Measurements from ENCODE around the gene MARCHF10. TPM values are rescaled to one million over a fixed set of nuclear protein-coding genes. Genes with fewer than 3 reads are reported as not detected.
"Not testable (repeated sequence)": the region's sequence is repeated elsewhere in the genome, so short reads cannot be mapped to it uniquely, and the experiment has no call there.

Gene MARCHF10, protein sequence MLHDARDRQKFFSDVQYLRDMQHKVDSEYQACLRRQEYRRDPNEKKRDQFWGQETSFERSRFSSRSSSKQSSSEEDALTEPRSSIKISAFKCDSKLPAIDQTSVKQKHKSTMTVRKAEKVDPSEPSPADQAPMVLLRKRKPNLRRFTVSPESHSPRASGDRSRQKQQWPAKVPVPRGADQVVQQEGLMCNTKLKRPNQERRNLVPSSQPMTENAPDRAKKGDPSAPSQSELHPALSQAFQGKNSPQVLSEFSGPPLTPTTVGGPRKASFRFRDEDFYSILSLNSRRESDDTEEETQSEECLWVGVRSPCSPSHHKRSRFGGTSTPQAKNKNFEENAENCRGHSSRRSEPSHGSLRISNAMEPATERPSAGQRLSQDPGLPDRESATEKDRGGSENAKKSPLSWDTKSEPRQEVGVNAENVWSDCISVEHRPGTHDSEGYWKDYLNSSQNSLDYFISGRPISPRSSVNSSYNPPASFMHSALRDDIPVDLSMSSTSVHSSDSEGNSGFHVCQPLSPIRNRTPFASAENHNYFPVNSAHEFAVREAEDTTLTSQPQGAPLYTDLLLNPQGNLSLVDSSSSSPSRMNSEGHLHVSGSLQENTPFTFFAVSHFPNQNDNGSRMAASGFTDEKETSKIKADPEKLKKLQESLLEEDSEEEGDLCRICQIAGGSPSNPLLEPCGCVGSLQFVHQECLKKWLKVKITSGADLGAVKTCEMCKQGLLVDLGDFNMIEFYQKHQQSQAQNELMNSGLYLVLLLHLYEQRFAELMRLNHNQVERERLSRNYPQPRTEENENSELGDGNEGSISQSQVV
- total RNA-seq (0.14 TPM), polyA plus RNA-seq (1.1 TPM)
- long read RNA-seq, donor 1: 0 reads
- long read RNA-seq, donor 2: 0 reads
- long read RNA-seq, donor 3: 0 reads
- long read RNA-seq, donor 4: 0 reads
- long read RNA-seq, donor 5: 0 reads
- long read RNA-seq, donor 6: 0 reads
- long read RNA-seq, donor 7: 0 reads
- long read RNA-seq, donor 8: 0 reads
- long read RNA-seq, donor 9: 0 reads
- long read RNA-seq, donor 10: 0 reads

GRCh38 chr17:62807812-62808575 lies at the start of gene MARCHF10:
Gene MARCHF10, minus strand, starts transcription at chr17:62808314. Its CDS starts 6,579 bp downstream, at chr17:62801735.
- no peaks in the 10 kb centered on the region for H3K9me3 ChIP-seq (ENCODE audit: control insufficient read depth in 2 of 2, insufficient read depth in 1 of 2, low read length in 1 of 2)
- H3K4me3 ChIP-seq (ENCODE audit: low read length in 2 of 2): peak within 1 kb of the TSS in 1 of 2 donors; percentile 21
- H3K36me3 ChIP-seq (ENCODE audit: control insufficient read depth in 2 of 2, insufficient read depth in 2 of 2, low read length in 1 of 2): no peaks in the 10 kb centered on the region
- H3K27me3 ChIP-seq (ENCODE audit: control insufficient read depth in 2 of 2, insufficient read depth in 1 of 2, low read length in 1 of 2): peaks cover 0 to 5% of the 10 kb centered on the region in 2 donors
- peak in 8 of 9 donors; percentile 52 to 90 (median 78) for DNase-seq (ENCODE audit: low read depth in 6 of 9, low spot score in 9 of 9)
- H3K4me1 ChIP-seq (ENCODE audit: control insufficient read depth in 2 of 2, insufficient read depth in 2 of 2, low read length in 2 of 2): peaks cover 9 to 12% of the 10 kb centered on the region in 2 donors
- WGBS: 8% methylated on average over 57 of the region's 57 CpGs
- no peak within 1 kb of the TSS for H3K27ac ChIP-seq (ENCODE audit: low read depth in 1 of 2, low read length in 1 of 2)

GRCh38 chr17:62857526-62857925 lies 49.4 kb upstream of the MARCHF10 start:
- 95% methylated on average over 6 of the region's 6 CpGs for WGBS

GRCh38 chr17:62856594-62856993 lies 48.5 kb upstream of the MARCHF10 start:
- WGBS: 96% methylated on average over 3 of the region's 3 CpGs
- Histone ChIP-seq H3K36me3 (ENCODE audit: control insufficient read depth in 2 of 2, insufficient read depth in 2 of 2, low read length in 1 of 2) (no peaks in the 10 kb centered on the region), H3K27ac (ENCODE audit: low read depth in 1 of 2, low read length in 1 of 2) (no peak overlapping the region), H3K27me3 (ENCODE audit: control insufficient read depth in 2 of 2, insufficient read depth in 1 of 2, low read length in 1 of 2) (no peaks in the 10 kb centered on the region), H3K4me1 (ENCODE audit: control insufficient read depth in 2 of 2, insufficient read depth in 2 of 2, low read length in 2 of 2) (no peaks in the 10 kb centered on the region), H3K9me3 (ENCODE audit: control insufficient read depth in 2 of 2, insufficient read depth in 1 of 2, low read length in 1 of 2) (no peaks in the 10 kb centered on the region), H3K4me3 (ENCODE audit: low read length in 2 of 2) (no peak overlapping the region)
- no peak for DNase-seq (ENCODE audit: low read depth in 6 of 9, low spot score in 9 of 9)

More at GRCh38 chr17:62857526-62857925, 49.4 kb upstream of the MARCHF10 start:
- H3K27ac ChIP-seq (ENCODE audit: low read depth in 1 of 2, low read length in 1 of 2): no peak overlapping the region
- no peaks in the 10 kb centered on the region for H3K9me3 ChIP-seq (ENCODE audit: control insufficient read depth in 2 of 2, insufficient read depth in 1 of 2, low read length in 1 of 2)
- no peaks in the 10 kb centered on the region for H3K36me3 ChIP-seq (ENCODE audit: control insufficient read depth in 2 of 2, insufficient read depth in 2 of 2, low read length in 1 of 2)
- no peak overlapping the region for H3K4me3 ChIP-seq (ENCODE audit: low read length in 2 of 2)
- H3K27me3 ChIP-seq (ENCODE audit: control insufficient read depth in 2 of 2, insufficient read depth in 1 of 2, low read length in 1 of 2): no peaks in the 10 kb centered on the region
- DNase-seq (ENCODE audit: low read depth in 6 of 9, low spot score in 9 of 9): no peak
- no peaks in the 10 kb centered on the region for H3K4me1 ChIP-seq (ENCODE audit: control insufficient read depth in 2 of 2, insufficient read depth in 2 of 2, low read length in 2 of 2)

- Histone ChIP-seq H3K4me3 (ENCODE audit: low read length in 2 of 2) (no peak overlapping the region), H3K27ac (ENCODE audit: low read depth in 1 of 2, low read length in 1 of 2) (no peak overlapping the region), H3K27me3 (ENCODE audit: control insufficient read depth in 2 of 2, insufficient read depth in 1 of 2, low read length in 1 of 2) (no peaks in the 10 kb centered on the region), H3K36me3 (ENCODE audit: control insufficient read depth in 2 of 2, insufficient read depth in 2 of 2, low read length in 1 of 2) (no peaks in the 10 kb centered on the region), H3K4me1 (ENCODE audit: control insufficient read depth in 2 of 2, insufficient read depth in 2 of 2, low read length in 2 of 2) (no peaks in the 10 kb centered on the region), H3K9me3 (ENCODE audit: control insufficient read depth in 2 of 2, insufficient read depth in 1 of 2, low read length in 1 of 2) (no peaks in the 10 kb centered on the region)
- no peak for DNase-seq (ENCODE audit: low read depth in 6 of 9, low spot score in 9 of 9)
- 79% methylated on average over 5 of the region's 5 CpGs for WGBS
Measured at GRCh38 chr17:62855156-62855555, 47.0 kb upstream of the MARCHF10 start.

GRCh38 chr17:62854098-62854680 lies 46.1 kb upstream of the MARCHF10 start:
- Histone ChIP-seq H3K36me3 (ENCODE audit: control insufficient read depth in 2 of 2, insufficient read depth in 2 of 2, low read length in 1 of 2) (no peaks in the 10 kb centered on the region), H3K27me3 (ENCODE audit: control insufficient read depth in 2 of 2, insufficient read depth in 1 of 2, low read length in 1 of 2) (no peaks in the 10 kb centered on the region), H3K4me3 (ENCODE audit: low read length in 2 of 2) (no peak overlapping the region), H3K4me1 (ENCODE audit: control insufficient read depth in 2 of 2, insufficient read depth in 2 of 2, low read length in 2 of 2) (no peaks in the 10 kb centered on the region), H3K9me3 (ENCODE audit: control insufficient read depth in 2 of 2, insufficient read depth in 1 of 2, low read length in 1 of 2) (no peaks in the 10 kb centered on the region), H3K27ac (ENCODE audit: low read depth in 1 of 2, low read length in 1 of 2) (no peak overlapping the region)
- no peak for DNase-seq (ENCODE audit: low read depth in 6 of 9, low spot score in 9 of 9)
- WGBS: 95% methylated on average over 6 of the region's 6 CpGs

- Histone ChIP-seq H3K27ac (ENCODE audit: low read depth in 1 of 2, low read length in 1 of 2) (no peak overlapping the region), H3K4me3 (ENCODE audit: low read length in 2 of 2) (no peak overlapping the region), H3K27me3 (ENCODE audit: control insufficient read depth in 2 of 2, insufficient read depth in 1 of 2, low read length in 1 of 2) (no peaks in the 10 kb centered on the region), H3K4me1 (ENCODE audit: control insufficient read depth in 2 of 2, insufficient read depth in 2 of 2, low read length in 2 of 2) (no peaks in the 10 kb centered on the region), H3K9me3 (ENCODE audit: control insufficient read depth in 2 of 2, insufficient read depth in 1 of 2, low read length in 1 of 2) (no peaks in the 10 kb centered on the region), H3K36me3 (ENCODE audit: control insufficient read depth in 2 of 2, insufficient read depth in 2 of 2, low read length in 1 of 2) (no peaks in the 10 kb centered on the region)
- DNase-seq (ENCODE audit: low read depth in 6 of 9, low spot score in 9 of 9): no peak
- whole genome bisulfite sequencing: 97% methylated on average over 2 of the region's 2 CpGs
Measured at GRCh38 chr17:62852195-62852594, 44.1 kb upstream of the MARCHF10 start.

DNA sequence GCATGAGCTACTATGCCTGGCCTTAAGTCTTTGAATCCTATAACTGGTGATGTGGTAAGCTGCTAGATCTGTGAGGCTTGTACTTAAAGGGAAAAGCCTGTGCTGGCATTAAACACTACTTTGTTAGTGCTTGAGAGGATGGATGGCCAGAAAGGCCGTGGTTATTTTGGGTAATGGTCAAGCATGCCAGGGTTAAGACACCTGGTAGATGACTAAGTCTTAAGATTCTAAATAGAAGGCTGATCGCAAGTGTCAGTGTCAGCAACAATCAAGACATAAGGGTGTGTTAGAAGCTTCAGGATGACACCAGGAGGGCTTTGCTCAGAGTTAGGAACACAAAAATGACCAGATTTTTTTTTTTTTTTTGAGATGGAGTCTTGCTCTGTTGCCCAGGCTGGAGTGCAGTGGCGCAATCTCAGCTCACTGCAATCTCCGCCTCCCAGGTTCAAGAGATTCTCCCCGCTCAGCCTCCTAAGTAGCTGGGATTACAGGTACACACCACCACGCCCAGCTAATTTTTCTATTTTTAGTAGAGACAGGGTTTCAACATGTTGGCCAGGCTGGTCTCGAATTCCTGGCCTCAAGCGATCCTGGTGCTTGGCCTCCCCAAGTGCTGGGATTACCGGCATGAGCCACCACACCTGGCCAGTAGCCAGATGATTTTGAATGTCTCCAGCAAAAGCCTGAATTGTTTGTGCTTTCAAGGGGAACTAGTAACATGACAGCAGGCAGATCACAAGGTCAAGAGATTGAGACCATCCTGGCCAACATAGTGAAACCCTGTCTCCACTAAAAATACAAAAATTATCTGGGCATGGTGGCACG lies 41.7 kb upstream of the MARCHF10 start:
- WGBS: 96% methylated on average over 10 of the region's 10 CpGs
- H3K9me3 ChIP-seq (ENCODE audit: control insufficient read depth in 2 of 2, insufficient read depth in 1 of 2, low read length in 1 of 2); H3K27ac ChIP-seq (ENCODE audit: low read depth in 1 of 2, low read length in 1 of 2); DNase-seq (ENCODE audit: low read depth in 6 of 9, low spot score in 9 of 9); H3K36me3 ChIP-seq (ENCODE audit: control insufficient read depth in 2 of 2, insufficient read depth in 2 of 2, low read length in 1 of 2); H3K4me1 ChIP-seq (ENCODE audit: control insufficient read depth in 2 of 2, insufficient read depth in 2 of 2, low read length in 2 of 2); H3K4me3 ChIP-seq (ENCODE audit: low read length in 2 of 2); H3K27me3 ChIP-seq (ENCODE audit: control insufficient read depth in 2 of 2, insufficient read depth in 1 of 2, low read length in 1 of 2): not testable (repeated sequence)

GRCh38 chr17:62848334-62848733 lies 40.2 kb upstream of the MARCHF10 start:
- Histone ChIP-seq H3K9me3 (ENCODE audit: control insufficient read depth in 2 of 2, insufficient read depth in 1 of 2, low read length in 1 of 2) (no peaks in the 10 kb centered on the region), H3K4me3 (ENCODE audit: low read length in 2 of 2) (no peak overlapping the region), H3K27ac (ENCODE audit: low read depth in 1 of 2, low read length in 1 of 2) (no peak overlapping the region), H3K36me3 (ENCODE audit: control insufficient read depth in 2 of 2, insufficient read depth in 2 of 2, low read length in 1 of 2) (no peaks in the 10 kb centered on the region), H3K27me3 (ENCODE audit: control insufficient read depth in 2 of 2, insufficient read depth in 1 of 2, low read length in 1 of 2) (no peaks in the 10 kb centered on the region), H3K4me1 (ENCODE audit: control insufficient read depth in 2 of 2, insufficient read depth in 2 of 2, low read length in 2 of 2) (no peaks in the 10 kb centered on the region)
- 97% methylated on average over 5 of the region's 5 CpGs for WGBS
- no peak for DNase-seq (ENCODE audit: low read depth in 6 of 9, low spot score in 9 of 9)

Data from thymus (tissue), 14 donors.